LNCaP clone FGC (cell line): Measurements from ENCODE around the gene SEZ6.

Source experiments
- DNase-seq: peaks from one replicate; pipeline ENCODE4 v3.0.0-alpha.2; 2011; ENCODE audit warnings: low read depth
- H3K4me3 ChIP-seq: 2 replicates; pipeline ENCODE4 v1.5.1; 2011; ENCODE audit warnings: mild to moderate bottlenecking, low read depth, low read length, control low read depth
- CTCF ChIP-seq: IDR thresholded peaks from 2 replicates; pipeline ENCODE4 v1.5.1; 2012; ENCODE audit warnings: mild to moderate bottlenecking; ENCODE audit not compliant: control insufficient read depth, insufficient read depth; ENCODE audit errors: extremely low read depth

The SEZ6 gene, protein sequence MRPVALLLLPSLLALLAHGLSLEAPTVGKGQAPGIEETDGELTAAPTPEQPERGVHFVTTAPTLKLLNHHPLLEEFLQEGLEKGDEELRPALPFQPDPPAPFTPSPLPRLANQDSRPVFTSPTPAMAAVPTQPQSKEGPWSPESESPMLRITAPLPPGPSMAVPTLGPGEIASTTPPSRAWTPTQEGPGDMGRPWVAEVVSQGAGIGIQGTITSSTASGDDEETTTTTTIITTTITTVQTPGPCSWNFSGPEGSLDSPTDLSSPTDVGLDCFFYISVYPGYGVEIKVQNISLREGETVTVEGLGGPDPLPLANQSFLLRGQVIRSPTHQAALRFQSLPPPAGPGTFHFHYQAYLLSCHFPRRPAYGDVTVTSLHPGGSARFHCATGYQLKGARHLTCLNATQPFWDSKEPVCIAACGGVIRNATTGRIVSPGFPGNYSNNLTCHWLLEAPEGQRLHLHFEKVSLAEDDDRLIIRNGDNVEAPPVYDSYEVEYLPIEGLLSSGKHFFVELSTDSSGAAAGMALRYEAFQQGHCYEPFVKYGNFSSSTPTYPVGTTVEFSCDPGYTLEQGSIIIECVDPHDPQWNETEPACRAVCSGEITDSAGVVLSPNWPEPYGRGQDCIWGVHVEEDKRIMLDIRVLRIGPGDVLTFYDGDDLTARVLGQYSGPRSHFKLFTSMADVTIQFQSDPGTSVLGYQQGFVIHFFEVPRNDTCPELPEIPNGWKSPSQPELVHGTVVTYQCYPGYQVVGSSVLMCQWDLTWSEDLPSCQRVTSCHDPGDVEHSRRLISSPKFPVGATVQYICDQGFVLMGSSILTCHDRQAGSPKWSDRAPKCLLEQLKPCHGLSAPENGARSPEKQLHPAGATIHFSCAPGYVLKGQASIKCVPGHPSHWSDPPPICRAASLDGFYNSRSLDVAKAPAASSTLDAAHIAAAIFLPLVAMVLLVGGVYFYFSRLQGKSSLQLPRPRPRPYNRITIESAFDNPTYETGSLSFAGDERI

GRCh38 chr17:29005936-29006511 lies at the start of gene SEZ6:
Gene SEZ6 (minus strand): TSS chr17:29006033. CDS start chr17:29005869, 164 bp downstream.
- no peak within 1 kb of the TSS for H3K4me3 ChIP-seq
- no peak for TF ChIP-seq CTCF
- no peak for DNase-seq

GRCh38 chr17:29054835-29055234 lies 49.0 kb upstream of the SEZ6 start:
- no peak for DNase-seq
- TF ChIP-seq CTCF = no peak
- no peak overlapping the region for H3K4me3 ChIP-seq

DNA sequence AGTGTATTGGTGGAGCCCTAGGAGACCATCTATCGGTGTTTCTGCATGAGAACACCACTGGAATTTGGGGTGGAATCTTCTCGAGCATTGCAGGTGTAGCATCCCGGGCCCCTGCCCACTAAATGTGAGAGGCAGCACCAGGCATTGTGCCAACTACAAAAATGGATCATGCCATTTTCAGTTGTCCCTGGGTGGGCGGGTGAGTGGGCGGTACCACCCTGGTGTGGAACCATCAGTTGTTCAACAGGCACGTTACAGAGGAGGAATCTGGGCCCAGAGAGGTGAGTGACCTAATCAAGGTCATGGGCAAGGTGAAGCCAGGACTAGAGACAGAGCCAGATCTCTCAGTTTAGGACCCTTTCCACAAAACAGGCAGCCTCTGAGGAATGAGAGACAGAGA lies 45.9 kb upstream of the SEZ6 start:
- H3K4me3 ChIP-seq = no peak overlapping the region
- no peak for TF ChIP-seq CTCF
- no peak for DNase-seq

DNA sequence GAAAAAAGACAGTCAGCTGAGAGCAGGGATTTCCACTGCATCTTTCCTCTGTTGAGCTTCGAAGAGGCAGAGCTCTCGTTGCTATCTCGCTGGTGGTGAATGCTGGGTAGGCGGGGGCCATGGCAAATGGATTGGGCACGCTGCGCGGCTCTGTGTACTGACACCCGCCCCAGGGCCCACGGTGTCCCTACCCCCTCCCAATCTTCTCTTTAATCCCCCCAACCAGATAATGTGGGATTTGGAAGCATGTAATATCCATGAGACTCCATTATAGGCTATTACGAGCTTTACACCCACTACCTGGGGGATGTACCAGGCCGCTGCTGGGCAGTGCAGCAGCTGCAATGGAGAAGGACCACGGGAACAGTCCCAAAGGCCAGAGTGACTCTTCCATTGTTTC lies 45.4 kb upstream of the SEZ6 start:
- no peak for TF ChIP-seq CTCF
- no peak for DNase-seq
- no peak overlapping the region for H3K4me3 ChIP-seq

GRCh38 chr17:29050176-29050575 lies 44.3 kb upstream of the SEZ6 start:
- TF ChIP-seq CTCF = no peak

GRCh38 chr17:29049541-29050145 lies 43.8 kb upstream of the SEZ6 start:
- TF ChIP-seq CTCF = no peak
- H3K4me3 ChIP-seq = no peak overlapping the region
- DNase-seq = no peak

More at GRCh38 chr17:29050176-29050575, 44.3 kb upstream of the SEZ6 start:
- no peak overlapping the region for H3K4me3 ChIP-seq
- no peak for DNase-seq
